Muscle layer of duodenum (tissue), 2 donors: ENCODE data around the gene CYP2A13.
"Not testable (repeated sequence)": the region's sequence is repeated elsewhere in the genome, so short reads cannot be mapped to it uniquely, and the experiment has no call there.

ENCODE experiments used
- H3K27ac ChIP-seq: one replicate; pipeline ENCODE4 v1.7.0; 2013; ENCODE audit warnings: mild to moderate bottlenecking, low read length
- H3K27me3 ChIP-seq: one replicate; pipeline ENCODE4 v1.7.0; 2013; ENCODE audit warnings: low read depth, mild to moderate bottlenecking, control low read depth, low read length
- H3K36me3 ChIP-seq, 2 donors: one replicate each; pipeline ENCODE4 v1.7.0; 2013; ENCODE audit warnings: low read length in 2 of 2, control low read depth in 1 of 2, mild to moderate bottlenecking in 1 of 2; ENCODE audit not compliant: insufficient read depth in 2 of 2, control insufficient read depth in 1 of 2
- H3K4me1 ChIP-seq, 2 donors: one replicate each; pipeline ENCODE4 v1.7.0; 2013; ENCODE audit warnings: low read length in 2 of 2, mild to moderate bottlenecking in 2 of 2, control low read depth in 1 of 2, moderate library complexity in 1 of 2; ENCODE audit not compliant: insufficient read depth in 2 of 2, control insufficient read depth in 1 of 2
- H3K4me3 ChIP-seq, 2 donors: one replicate each; pipeline ENCODE4 v1.7.0; 2013; ENCODE audit warnings: low read length in 2 of 2, low read depth in 1 of 2, mild to moderate bottlenecking in 1 of 2
- H3K9me3 ChIP-seq, 2 donors: one replicate each; pipeline ENCODE4 v1.7.0; 2013; ENCODE audit warnings: low read length in 2 of 2, control low read depth in 1 of 2, mild to moderate bottlenecking in 1 of 2; ENCODE audit not compliant: control insufficient read depth in 1 of 2
- donor health status: healthy.

The CYP2A13 gene

GRCh38 chr19:41122846-41123245 lies 34.6 kb downstream of the CYP2A13 start:
- H3K4me3 ChIP-seq, H3K9me3 ChIP-seq, H3K27ac ChIP-seq, H3K36me3 ChIP-seq, H3K4me1 ChIP-seq, H3K27me3 ChIP-seq: not testable (repeated sequence)

GRCh38 chr19:41123716-41124294 lies 35.6 kb downstream of the CYP2A13 start:
- Histone ChIP-seq H3K36me3 (no peaks in the 10 kb centered on the region), H3K27me3 (no peaks in the 10 kb centered on the region), H3K27ac (no peak overlapping the region), H3K9me3 (no peaks in the 10 kb centered on the region), H3K4me3 (no peak overlapping the region), H3K4me1 (peaks cover 0 to 5% of the 10 kb centered on the region in 2 donors)

- H3K36me3 ChIP-seq, H3K4me1 ChIP-seq, H3K9me3 ChIP-seq, H3K4me3 ChIP-seq, H3K27ac ChIP-seq, H3K27me3 ChIP-seq: not testable (repeated sequence)
Observed at GRCh38 chr19:41126765-41127203, 38.5 kb downstream of the CYP2A13 start.

GRCh38 chr19:41127362-41127761 lies 39.1 kb downstream of the CYP2A13 start:
- not testable (repeated sequence) for H3K4me1 ChIP-seq, H3K36me3 ChIP-seq, H3K4me3 ChIP-seq, H3K27me3 ChIP-seq, H3K27ac ChIP-seq, H3K9me3 ChIP-seq

- not testable (repeated sequence) for H3K27ac ChIP-seq, H3K9me3 ChIP-seq, H3K36me3 ChIP-seq, H3K27me3 ChIP-seq, H3K4me1 ChIP-seq
- peak overlapping the region in 1 of 2 donors; percentile 38 for H3K4me3 ChIP-seq
Observed at GRCh38 chr19:41127801-41128300, 39.6 kb downstream of the CYP2A13 start.

- Histone ChIP-seq H3K36me3 (no peaks in the 10 kb centered on the region), H3K9me3 (no peaks in the 10 kb centered on the region), H3K4me1 (peaks cover 0 to 8% of the 10 kb centered on the region in 2 donors), H3K27ac (no peak overlapping the region), H3K4me3 (no peak overlapping the region), H3K27me3 (no peaks in the 10 kb centered on the region)
Observed at GRCh38 chr19:41128692-41129091, 40.4 kb downstream of the CYP2A13 start.

GRCh38 chr19:41131186-41131585 lies 42.9 kb downstream of the CYP2A13 start:
- Histone ChIP-seq H3K4me3 (no peak overlapping the region), H3K4me1 (peaks cover 0 to 8% of the 10 kb centered on the region in 2 donors), H3K36me3 (no peaks in the 10 kb centered on the region), H3K27ac (no peak overlapping the region), H3K27me3 (no peaks in the 10 kb centered on the region), H3K9me3 (no peaks in the 10 kb centered on the region)

GRCh38 chr19:41133260-41133659 lies 45.0 kb downstream of the CYP2A13 start:
- Histone ChIP-seq H3K27ac (no peak overlapping the region), H3K4me1 (peaks cover 0 to 7% of the 10 kb centered on the region in 2 donors), H3K4me3 (no peak overlapping the region), H3K27me3 (no peaks in the 10 kb centered on the region), H3K9me3 (no peaks in the 10 kb centered on the region), H3K36me3 (no peaks in the 10 kb centered on the region)

GRCh38 chr19:41134616-41135015 lies 46.4 kb downstream of the CYP2A13 start:
- Histone ChIP-seq H3K27ac (no peak overlapping the region), H3K9me3 (no peaks in the 10 kb centered on the region), H3K27me3 (no peaks in the 10 kb centered on the region), H3K4me1 (peaks cover 0 to 3% of the 10 kb centered on the region in 2 donors), H3K36me3 (no peaks in the 10 kb centered on the region), H3K4me3 (no peak overlapping the region)

GRCh38 chr19:41135390-41136384 lies 47.4 kb downstream of the CYP2A13 start:
- H3K27ac ChIP-seq, H3K9me3 ChIP-seq, H3K36me3 ChIP-seq, H3K4me1 ChIP-seq, H3K27me3 ChIP-seq: not testable (repeated sequence)
- H3K4me3 ChIP-seq: peak overlapping the region in 1 of 2 donors; percentile 59

GRCh38 chr19:41136636-41137455 lies 48.6 kb downstream of the CYP2A13 start:
- Histone ChIP-seq H3K27ac (no peak overlapping the region), H3K27me3 (no peaks in the 10 kb centered on the region), H3K4me3 (no peak overlapping the region), H3K36me3 (no peaks in the 10 kb centered on the region), H3K4me1 (peaks cover 0 to 3% of the 10 kb centered on the region in 2 donors), H3K9me3 (no peaks in the 10 kb centered on the region)
